NCI-H748 (cell line): Measurements from ENCODE around the gene ARX.
A peak's percentile ranks its signal among the peaks of the same experiment; 100 is the strongest.

Experiments
- DNase-seq: peaks from one replicate; lab custom pipeline; 2025; ENCODE audit not compliant: unreplicated experiment; lab: John Stamatoyannopoulos, UW

ARX gene

GRCh38 chrX:25016938-25017598, 1.3 kb upstream of the ARX start:
- DNase-seq = no peak

- DNase-seq = no peak
Measured at GRCh38 chrX:25016361-25016671, 551 bp upstream of the ARX start.

GRCh38 chrX:25014366-25014838, 1.4 kb downstream of the ARX start:
- no peak for DNase-seq

- peak; percentile 51 for DNase-seq
Measured at GRCh38 chrX:25013632-25014365, 2.0 kb downstream of the ARX start.

GRCh38 chrX:25012793-25013631, 2.8 kb downstream of the ARX start:
- DNase-seq = peak; percentile 50

- DNase-seq = no peak
Measured at GRCh38 chrX:25012433-25012735, 3.4 kb downstream of the ARX start.

GRCh38 chrX:25011589-25012432, 4.0 kb downstream of the ARX start:
- DNase-seq = peak; percentile 24

GRCh38 chrX:25010784-25011588, 4.8 kb downstream of the ARX start:
- DNase-seq = peak; percentile 88

- DNase-seq = peak; percentile 6
Measured at GRCh38 chrX:25009407-25009806, 6.4 kb downstream of the ARX start.

- DNase-seq = no peak
Measured at GRCh38 chrX:25007059-25008053, 8.4 kb downstream of the ARX start.

- no peak for DNase-seq
Measured at GRCh38 chrX:25006586-25007058, 9.1 kb downstream of the ARX start.

- DNase-seq = no peak
Measured at GRCh38 chrX:25005382-25006185, 10.2 kb downstream of the ARX start.

- DNase-seq = no peak
Measured at GRCh38 chrX:25005034-25005381, 10.8 kb downstream of the ARX start.

GRCh38 chrX:25004485-25005032, 11.2 kb downstream of the ARX start:
- DNase-seq = no peak

GRCh38 chrX:25004040-25004439, 11.7 kb downstream of the ARX start:
- no peak for DNase-seq

GRCh38 chrX:25003066-25003849, 12.5 kb downstream of the ARX start:
- no peak for DNase-seq

- DNase-seq = no peak
Measured at GRCh38 chrX:25002661-25003020, 13.1 kb downstream of the ARX start.
